Measurements from ENCODE around the gene SUPT5H.
A peak's percentile ranks its signal among the peaks of the same experiment; 100 is the strongest.

Gene SUPT5H

DNA sequence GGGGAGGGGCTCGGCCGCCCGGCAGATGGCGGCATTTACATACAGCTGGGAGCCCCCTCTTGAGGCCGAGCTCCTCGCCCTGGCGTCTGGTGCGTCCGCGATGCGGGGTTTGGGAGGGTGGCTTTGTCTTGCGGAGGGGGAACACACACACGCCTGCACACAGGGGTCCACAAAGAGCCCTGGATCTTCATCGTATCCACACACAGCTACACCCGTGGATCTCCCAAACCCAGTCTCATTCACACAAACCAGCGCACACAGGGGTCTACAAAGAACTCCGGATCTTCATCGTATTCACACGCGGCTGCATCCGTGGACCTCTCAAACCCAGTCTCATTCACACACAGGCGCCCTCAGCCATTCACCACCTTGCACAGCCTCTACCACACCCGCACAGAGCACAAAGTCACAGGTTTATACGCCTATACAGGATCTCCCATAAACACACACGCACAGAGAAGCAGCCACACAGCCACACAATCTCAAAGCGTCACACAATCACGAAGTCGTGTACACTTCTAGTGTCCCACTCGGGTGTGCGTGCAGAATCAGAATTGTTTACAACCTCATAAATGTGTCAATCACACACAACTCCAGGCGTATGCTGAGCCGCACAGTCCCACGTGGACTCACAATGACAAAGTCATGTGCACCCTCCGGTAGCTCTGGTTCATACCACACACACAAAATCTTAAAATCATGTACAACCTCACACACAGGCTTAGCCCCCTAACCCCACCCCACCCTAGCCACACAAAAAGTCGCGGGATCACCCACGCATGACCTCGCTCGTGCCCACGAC is 52.8 kb downstream of the SUPT5H start:
- DNase-seq (ENCODE audit: low read depth): no peak

DNA sequence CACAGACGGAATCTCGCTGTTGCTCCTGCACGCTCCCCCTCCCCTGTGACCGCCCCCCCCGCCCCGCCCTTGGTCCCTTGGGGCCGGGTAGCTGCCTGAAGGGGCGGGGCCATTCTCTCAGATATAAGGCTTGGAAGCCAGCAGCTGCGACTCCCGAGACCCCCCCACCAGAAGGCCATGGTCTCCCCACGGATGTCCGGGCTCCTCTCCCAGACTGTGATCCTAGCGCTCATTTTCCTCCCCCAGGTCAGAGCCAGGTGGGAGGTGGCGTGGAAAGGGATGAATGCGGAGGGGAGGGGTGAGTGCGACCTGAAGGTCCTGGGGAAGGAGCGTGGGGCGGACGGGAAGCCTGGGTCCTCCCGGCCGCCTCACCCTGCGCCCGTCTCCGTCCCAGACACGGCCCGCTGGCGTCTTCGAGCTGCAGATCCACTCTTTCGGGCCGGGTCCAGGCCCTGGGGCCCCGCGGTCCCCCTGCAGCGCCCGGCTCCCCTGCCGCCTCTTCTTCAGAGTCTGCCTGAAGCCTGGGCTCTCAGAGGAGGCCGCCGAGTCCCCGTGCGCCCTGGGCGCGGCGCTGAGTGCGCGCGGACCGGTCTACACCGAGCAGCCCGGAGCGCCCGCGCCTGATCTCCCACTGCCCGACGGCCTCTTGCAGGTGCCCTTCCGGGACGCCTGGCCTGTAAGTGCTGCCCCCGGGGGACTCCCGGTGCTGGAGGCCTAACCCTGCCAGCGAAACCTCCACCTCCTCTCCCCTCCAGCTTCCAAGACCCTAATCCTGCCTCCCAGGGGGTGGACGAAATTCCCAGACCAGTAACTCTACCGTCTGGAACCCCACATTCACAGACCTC is 53.6 kb downstream of the SUPT5H start, which contains the start of gene DLL3:
DLL3 (plus strand) TSS at position 150 of the 845 bp plus-strand sequence; CDS start at position 178, 28 bp downstream.
- no peak for DNase-seq (ENCODE audit: low read depth)

DNA sequence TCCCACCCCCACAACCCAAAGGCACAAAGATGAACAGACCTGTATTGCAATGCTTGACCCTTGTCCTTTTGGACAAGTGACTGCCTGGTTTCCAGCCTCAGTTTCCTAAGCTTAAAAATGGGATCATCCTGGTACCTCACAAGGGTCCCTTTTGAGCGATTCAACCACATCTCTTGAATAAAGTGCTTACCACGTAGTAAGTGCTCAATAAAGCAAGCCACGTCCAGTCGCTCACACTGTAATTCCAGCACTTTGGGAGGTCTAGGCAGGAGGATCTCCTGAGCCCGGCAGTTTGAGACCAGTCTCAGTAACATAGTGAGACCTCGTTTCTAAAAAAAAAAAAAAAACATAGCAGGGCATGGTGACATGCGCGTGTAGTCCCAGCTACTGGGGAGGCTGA is 54.5 kb downstream of the SUPT5H start:
- no peak for DNase-seq (ENCODE audit: low read depth)

DNA sequence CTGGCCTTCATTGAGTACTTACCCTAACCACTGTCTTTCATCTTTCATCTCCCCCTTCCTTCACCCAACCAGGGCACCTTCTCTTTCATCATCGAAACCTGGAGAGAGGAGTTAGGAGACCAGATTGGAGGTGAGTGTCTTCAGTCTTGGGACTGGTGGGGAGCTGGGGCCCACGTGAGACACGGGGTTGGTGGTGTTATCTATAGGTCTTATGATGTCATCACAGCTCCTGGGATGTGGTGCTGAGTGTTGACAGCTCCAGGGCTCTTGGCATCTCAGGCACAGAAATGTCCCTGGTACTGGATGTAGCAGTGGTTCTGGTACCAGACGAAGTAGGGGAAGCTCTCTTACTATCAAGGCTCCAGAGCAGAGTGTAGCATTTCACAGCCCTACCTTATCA is 55.2 kb downstream of the SUPT5H start:
- no peak for DNase-seq (ENCODE audit: low read depth)

DNA sequence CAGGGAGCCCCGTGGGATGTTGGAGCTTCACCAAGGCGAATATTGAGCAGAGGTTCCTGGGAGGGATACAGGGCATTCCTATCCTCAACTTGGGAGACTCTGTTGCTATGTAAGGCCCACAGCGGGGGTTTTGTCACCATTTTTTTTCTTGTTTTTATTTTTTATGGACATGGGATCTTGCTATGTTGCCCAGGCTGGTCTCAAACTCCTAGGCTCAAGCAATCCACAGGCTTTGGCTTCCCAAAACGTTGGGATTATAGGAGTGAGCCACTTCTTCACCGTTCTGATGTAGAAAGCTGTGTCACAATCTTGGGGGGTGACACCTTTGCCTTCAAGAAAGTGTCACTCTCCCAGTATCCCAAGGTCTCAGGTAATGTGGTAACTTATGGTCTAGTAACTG is 56.0 kb downstream of the SUPT5H start:
- DNase-seq (ENCODE audit: low read depth): no peak

DNA sequence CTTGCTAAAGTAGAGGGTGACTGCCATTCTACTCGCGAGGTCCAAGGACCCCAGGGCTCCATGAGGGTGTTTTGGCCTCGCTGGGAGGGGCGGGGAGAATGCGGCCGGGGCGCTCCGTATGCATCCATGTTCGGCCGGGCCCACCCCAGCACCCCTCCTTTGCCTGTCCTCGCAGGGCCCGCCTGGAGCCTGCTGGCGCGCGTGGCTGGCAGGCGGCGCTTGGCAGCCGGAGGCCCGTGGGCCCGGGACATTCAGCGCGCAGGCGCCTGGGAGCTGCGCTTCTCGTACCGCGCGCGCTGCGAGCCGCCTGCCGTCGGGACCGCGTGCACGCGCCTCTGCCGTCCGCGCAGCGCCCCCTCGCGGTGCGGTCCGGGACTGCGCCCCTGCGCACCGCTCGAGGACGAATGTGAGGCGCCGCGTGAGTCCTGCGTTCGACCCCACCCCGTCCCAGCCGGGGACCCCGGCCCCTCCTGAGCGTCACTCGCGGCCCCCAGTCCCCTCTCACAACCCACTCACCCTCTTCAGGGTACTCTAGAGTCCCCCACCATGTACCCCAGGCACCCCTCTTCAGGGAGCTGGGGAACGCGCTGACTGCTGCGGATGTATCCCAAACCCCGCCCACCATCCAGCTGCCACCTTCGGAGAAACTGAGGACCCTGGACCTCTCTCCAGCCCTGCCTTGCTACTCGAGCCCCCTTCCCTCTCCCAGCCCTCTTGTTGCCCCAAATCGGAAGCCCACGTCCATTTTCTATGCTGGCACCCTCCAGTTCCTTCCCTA is 57.4 kb downstream of the SUPT5H start:
- DNase-seq (ENCODE audit: low read depth): peak; percentile 47

DNA sequence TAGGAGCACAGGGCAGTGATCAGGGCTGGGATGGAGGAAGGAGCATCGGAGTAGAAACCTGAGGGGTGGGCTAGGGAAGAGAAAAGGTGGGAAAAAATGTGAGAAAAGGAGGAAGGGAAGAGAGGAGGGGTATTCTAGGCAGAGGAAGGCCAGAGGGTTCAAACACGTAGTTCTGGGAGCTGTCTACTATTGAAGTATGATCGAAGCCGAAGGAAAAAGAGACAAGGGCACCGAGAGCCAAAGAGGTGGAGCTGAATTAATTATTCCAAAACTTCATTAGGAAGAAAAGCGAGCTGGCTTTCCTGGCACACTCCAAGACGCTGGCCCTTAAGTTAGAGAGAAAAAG is 61.2 kb downstream of the SUPT5H start:
- DNase-seq (ENCODE audit: low read depth): no peak

DNA sequence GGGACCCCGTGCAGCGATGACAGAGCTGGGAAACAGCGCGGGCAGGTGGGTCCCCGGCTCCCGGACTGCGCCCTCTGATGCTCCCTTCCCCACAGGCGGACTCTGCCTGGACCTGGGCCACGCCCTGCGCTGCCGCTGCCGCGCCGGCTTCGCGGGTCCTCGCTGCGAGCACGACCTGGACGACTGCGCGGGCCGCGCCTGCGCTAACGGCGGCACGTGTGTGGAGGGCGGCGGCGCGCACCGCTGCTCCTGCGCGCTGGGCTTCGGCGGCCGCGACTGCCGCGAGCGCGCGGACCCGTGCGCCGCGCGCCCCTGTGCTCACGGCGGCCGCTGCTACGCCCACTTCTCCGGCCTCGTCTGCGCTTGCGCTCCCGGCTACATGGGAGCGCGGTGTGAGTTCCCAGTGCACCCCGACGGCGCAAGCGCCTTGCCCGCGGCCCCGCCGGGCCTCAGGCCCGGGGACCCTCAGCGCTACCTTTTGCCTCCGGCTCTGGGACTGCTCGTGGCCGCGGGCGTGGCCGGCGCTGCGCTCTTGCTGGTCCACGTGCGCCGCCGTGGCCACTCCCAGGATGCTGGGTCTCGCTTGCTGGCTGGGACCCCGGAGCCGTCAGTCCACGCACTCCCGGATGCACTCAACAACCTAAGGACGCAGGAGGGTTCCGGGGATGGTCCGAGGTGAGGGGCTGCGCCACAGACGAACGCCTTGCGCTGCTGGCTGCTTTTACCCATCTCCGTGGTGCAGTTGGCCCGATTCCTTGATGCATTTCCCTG is 61.7 kb downstream of the SUPT5H start:
- peak; percentile 30 for DNase-seq (ENCODE audit: low read depth)

DNA sequence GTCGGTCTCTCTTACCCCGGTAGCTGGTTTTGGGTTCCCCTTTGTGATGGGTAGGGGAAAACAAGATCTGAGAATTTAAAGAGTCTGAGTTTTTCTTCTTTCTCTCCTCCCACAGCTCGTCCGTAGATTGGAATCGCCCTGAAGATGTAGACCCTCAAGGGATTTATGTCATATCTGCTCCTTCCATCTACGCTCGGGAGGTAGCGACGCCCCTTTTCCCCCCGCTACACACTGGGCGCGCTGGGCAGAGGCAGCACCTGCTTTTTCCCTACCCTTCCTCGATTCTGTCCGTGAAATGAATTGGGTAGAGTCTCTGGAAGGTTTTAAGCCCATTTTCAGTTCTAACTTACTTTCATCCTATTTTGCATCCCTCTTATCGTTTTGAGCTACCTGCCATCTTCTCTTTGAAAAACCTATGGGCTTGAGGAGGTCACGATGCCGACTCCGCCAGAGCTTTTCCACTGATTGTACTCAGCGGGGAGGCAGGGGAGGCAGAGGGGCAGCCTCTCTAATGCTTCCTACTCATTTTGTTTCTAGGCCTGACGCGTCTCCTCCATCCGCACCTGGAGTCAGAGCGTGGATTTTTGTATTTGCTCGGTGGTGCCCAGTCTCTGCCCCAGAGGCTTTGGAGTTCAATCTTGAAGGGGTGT is 62.5 kb downstream of the SUPT5H start:
- DNase-seq (ENCODE audit: low read depth): no peak

DNA sequence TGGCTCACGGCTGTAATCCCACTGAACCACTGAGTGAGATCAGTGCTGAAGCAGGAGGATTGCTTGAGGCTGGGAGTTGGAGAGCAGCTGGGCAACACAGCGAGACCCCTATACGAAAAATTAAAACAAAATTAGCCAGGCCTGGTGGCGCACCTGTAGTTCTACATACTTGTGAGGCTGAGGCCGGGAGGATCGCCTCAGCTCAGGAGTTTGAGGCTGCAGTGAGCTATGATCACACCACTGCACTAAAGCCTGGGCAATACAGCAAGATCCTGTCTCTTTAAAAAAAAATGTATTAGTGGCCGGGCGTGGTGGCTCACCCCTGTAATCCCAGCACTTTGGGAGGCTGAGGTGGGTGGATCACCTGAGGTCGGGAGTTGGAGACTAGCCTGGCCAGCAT is 63.2 kb downstream of the SUPT5H start:
- no peak for DNase-seq (ENCODE audit: low read depth)

DNA sequence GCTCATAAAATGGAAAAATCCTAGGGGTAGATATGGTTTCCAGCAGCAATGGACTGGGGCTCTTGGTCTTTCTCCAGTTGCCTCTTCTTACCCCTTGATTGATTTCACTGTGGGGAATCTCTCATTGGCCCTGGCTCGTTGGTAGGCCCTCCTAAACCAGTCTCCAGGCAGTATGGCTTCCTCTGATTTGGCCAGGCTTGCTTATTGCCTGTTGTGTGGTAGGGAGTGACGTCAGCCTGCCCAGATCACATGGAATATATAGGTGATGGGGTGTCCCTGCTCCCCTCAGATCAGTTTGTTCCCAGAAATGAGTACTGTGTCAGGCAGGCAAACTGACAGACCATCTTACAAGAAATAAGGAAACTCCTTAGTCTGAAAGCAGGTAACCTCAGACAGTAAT is 63.9 kb downstream of the SUPT5H start:
- DNase-seq (ENCODE audit: low read depth): no peak

DNA sequence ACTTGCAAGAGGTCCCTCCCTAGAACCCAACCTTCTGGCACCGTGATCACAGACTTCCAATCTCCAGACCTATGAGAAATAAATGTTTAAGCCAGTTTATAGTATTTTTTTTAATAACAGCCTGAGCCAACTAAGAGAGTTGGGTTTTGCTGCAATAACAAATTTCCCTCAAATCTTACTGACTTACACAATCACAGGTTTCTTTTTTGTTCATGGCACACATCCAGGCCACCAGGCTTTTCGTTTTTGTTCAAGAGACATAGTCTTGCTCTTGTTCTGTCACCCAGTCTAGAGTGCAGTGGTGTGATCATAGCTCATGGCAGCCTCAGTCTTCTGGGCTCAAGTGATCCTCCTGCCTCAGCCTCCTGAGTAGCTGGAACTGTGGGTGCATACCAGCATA is 67.6 kb downstream of the SUPT5H start:
- no peak for DNase-seq (ENCODE audit: low read depth)

DNA sequence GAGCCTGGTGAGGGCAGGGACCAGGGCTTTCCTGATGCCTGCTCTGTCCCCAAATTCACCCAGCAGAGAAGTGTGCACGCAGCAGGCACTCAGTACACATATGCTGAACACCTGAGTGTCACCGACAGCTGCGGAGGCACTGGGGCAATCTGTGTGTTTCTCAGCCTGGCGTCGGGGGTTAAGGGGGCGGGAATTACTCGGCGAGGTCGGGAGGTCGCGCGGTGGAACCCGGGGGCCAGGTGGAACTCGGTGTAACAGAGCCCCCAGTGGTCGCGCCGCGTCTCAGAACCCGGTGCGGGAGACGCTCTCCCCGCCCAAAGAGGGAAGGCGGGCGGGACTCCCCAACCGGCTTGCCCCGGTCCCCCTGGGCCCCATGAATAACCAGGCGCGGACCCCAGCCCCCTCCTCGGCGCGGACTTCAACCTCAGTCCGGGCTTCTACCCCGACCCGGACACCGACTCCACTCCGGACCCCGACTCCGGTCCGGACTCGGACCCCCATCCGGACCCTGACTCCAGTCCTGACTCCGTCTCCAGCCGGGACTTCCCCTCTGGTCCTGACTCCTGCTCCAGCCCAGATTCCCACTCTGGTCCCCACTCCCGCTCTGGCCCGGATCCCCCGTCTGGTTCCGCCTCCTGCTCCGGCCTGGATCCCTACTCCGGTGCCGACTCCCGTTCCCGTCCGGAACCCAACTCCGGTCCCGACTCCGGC is 69.6 kb downstream of the SUPT5H start, which contains the start of gene SELENOV:
SELENOV (plus strand) TSS at position 300 of the 711 bp plus-strand sequence; CDS start at position 374, 74 bp downstream.
- DNase-seq (ENCODE audit: low read depth): no peak

DNA sequence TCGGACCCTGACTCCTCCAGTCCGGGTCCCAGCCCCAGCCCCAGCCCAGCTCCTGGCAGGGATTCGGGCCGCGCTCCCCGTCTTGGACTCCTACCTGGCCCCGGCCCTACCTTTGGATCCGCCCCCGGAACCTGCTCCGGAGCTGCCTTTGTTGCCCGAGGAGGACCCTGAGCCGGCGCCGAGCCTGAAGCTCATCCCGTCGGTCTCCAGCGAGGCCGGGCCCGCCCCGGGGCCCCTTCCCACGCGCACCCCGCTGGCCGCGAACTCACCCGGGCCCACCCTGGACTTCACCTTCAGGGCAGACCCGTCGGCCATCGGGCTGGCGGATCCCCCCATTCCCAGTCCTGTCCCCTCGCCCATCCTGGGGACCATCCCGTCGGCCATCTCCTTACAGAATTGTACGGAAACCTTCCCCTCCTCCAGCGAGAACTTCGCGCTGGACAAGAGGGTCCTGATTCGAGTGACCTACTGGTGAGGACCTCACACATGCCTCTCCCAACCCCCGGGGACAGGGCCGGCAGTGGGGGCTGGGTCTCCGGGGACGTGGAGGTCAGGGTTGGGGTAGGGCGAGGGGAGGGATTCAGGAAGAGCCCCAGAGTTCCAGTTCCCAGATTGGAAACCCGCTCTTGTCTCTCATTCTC is 70.3 kb downstream of the SUPT5H start:
- no peak for DNase-seq (ENCODE audit: low read depth)

DNA sequence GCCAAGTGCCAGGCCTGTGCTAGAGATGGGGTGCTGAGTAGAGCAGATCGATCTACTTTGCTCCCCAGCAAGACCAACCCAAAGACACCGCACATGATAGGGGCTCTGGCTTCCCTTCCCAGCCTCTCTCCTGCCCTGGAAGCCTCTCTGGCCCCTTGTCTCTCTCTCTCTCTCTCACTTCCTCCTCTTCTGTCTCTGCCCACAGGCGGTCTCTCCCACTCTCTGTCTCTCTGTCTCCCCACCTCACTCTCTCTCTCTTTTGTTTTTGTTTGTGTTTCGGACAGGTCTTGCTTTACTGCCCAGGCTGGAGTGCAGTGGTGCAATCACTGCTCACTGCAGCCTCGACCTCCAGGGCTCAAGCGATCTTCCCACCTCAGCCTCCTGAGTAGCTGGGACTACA is 70.9 kb downstream of the SUPT5H start:
- DNase-seq (ENCODE audit: low read depth): no peak

DNA sequence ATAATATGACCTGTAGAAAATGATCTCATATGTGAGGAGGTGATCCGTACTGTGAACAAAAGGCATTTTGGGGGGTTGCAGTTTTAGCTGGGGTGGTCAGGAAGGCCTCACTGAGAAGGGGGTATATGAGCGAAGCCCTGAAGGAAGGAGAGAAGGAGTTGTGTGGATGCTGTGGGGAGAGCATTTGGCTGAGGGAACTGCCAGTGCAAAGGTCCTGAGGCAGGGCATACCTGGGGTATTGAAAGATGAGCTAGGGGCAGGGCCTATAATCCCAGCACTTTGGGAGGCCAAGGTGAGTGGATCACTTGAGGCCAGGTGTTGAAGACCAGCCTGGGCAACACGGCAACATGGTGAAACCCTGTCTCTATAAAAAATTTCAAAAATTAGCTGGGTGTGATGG is 72.0 kb downstream of the SUPT5H start:
- no peak for DNase-seq (ENCODE audit: low read depth)

DNA sequence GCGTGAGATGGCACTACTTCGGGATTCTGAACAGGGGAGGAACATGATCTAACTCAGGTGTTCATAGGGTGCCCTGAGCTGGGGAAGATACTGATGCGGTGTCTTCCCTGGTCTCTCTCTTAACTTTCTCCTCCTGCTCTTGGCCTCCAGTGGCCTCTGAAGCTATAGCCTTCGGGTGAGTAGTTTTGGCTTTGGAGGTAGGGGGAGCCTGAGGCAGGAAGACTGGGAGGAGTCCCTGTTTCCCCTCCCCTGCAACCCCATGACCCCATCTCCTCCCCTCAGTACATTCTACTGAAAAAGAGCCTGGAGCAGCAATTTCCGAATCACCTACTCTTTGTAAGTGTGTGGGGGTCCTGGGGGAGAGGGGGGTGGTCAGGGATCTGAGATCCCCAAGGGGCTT is 73.1 kb downstream of the SUPT5H start:
- DNase-seq (ENCODE audit: low read depth): no peak

DNA sequence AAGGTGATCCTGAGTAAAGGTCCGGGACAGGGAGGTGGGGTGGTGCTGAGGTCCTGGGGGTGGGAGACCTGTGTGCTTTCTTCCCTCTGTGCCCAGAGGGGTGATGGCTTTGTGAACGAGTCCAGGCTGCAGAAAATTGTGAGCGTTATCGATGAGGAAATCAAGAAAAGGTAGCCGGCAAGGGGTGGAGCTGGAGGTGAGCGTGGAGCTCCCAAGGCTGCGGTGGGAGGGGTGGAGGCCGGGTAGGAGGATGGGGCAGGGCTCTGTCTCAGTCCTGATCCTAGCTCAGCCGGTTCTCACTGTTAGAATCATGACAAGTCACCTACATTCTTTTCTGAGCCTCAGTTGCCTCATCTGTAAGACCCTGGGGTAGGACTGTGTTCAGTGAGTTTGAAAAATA is 73.6 kb downstream of the SUPT5H start:
- DNase-seq (ENCODE audit: low read depth): no peak

DNA sequence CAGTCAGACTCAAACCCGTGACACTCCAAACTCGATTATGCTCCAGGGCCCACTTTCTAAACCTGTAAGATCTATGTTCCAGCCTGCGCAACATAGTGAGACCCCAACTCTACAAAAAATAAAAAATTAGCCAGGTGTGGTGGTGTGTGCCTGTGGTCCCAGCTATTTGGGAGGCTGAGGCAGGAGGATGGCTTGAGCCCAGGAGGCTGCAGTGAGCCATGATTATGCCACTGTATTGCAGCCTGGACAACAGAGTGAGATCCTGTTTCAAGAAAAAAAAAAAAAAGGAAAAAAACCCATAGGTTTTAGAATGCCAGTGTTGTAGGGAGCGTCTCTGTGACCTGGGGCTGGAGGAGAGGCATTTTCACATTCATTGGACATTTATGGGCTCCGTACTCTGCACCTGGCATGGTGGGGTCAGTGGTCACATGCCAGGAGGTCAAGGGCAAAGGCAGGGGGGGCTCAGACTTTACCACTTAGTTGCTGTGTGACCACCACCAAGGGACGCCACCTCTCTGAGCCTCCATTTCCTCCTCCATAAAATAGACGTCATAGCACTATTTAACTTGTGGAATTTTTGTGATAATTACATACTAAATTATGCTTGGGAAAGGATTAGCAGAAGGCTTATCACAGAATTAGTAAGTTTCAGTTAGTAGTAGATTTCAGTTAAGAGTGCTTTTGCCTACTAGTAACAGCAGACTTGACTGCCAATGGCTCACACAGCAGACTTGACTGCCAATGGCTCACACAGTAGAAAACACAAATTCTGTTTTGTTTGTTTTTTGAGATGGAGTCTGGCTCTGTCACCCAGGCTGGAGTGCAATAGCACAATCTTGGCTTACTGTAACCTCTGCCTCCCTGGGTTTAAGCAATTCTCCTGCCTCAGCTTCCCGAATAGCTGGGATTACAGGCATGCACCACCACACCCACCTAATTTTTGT is 75.4 kb downstream of the SUPT5H start:
- no peak for DNase-seq (ENCODE audit: low read depth)
